Measurements from ENCODE around the gene KLHL3. TPM values are rescaled to one million over a fixed set of nuclear protein-coding genes. Genes with fewer than 3 reads are reported as not detected.

The KLHL3 gene
- total and polyA plus RNA-seq, 2 donors (not counting 3 experiments of a cell fraction or from before 2014, with no cell fraction given): 8.8 to 13.6 TPM

DNA sequence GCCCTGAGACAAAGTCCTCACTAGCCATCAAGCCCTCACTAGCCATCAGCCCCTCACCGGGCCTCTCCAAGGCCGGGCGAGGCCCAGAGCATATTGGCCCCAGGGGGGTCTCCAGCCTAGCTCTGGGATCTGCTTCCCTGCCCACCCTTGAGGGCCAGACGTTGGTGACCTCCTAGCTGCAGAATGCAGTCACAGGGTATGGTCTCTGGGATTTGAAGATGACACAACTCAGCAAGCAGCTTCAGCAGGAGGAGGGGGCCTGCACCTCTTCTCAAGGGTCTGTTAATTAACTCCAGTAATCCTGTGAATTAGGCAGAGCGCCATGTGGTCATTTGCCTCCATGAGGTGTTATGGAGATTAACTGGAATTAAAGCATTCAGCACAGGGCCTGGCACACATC lies 119.8 kb downstream of the KLHL3 start:
- intact Hi-C loops (cut with micrococcal nuclease) (no loop called here), dilution Hi-C loops (cut with MboI; ENCODE audit: extremely low pct_ligation_motif_present, low sequenced_read_pairs) (no loop called here)
- H3K27ac ChIP-seq (ENCODE audit: insufficient read depth, low read depth, low read length): no peak overlapping the region
- no peaks in the 10 kb centered on the region for H3K9me1 ChIP-seq (replicated peaks; ENCODE audit: control insufficient read depth, extremely low read depth, insufficient read depth, low read length)
- FAIRE-seq: no peak
- DNase-seq (ENCODE audit: low read depth, low spot score): no peak
- H2AFZ ChIP-seq (ENCODE audit: low read depth, low read length): no peak overlapping the region
- no peaks in the 10 kb centered on the region for H3K9me3 ChIP-seq (replicated peaks; ENCODE audit: control insufficient read depth, insufficient read depth, low read length)
- no peak for TF ChIP-seq MYC (IDR thresholded peaks at IDR 0.05; ENCODE audit: low read depth, low read length)
- TF ChIP-seq POLR2A (IDR thresholded peaks at IDR 0.05; ENCODE audit: low read depth, low read length): no peak
- TF ChIP-seq, protein P1, sequence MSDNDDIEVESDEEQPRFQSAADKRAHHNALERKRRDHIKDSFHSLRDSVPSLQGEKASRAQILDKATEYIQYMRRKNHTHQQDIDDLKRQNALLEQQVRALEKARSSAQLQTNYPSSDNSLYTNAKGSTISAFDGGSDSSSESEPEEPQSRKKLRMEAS (IDR thresholded peaks at IDR 0.05; ENCODE audit: insufficient read depth, insufficient read length): no peak
- no peak for TF ChIP-seq EZH2 (IDR thresholded peaks at IDR 0.05; ENCODE audit: borderline replicate concordance, low read depth, low read length, severe bottlenecking)
- TF ChIP-seq FOS (IDR thresholded peaks at IDR 0.05; ENCODE audit: borderline replicate concordance, insufficient read depth, low read length): no peak
- TF ChIP-seq GATA2 (IDR thresholded peaks at IDR 0.05; ENCODE audit: insufficient read depth, insufficient read length, low read depth, low read length): no peak
- TF ChIP-seq, protein P2, sequence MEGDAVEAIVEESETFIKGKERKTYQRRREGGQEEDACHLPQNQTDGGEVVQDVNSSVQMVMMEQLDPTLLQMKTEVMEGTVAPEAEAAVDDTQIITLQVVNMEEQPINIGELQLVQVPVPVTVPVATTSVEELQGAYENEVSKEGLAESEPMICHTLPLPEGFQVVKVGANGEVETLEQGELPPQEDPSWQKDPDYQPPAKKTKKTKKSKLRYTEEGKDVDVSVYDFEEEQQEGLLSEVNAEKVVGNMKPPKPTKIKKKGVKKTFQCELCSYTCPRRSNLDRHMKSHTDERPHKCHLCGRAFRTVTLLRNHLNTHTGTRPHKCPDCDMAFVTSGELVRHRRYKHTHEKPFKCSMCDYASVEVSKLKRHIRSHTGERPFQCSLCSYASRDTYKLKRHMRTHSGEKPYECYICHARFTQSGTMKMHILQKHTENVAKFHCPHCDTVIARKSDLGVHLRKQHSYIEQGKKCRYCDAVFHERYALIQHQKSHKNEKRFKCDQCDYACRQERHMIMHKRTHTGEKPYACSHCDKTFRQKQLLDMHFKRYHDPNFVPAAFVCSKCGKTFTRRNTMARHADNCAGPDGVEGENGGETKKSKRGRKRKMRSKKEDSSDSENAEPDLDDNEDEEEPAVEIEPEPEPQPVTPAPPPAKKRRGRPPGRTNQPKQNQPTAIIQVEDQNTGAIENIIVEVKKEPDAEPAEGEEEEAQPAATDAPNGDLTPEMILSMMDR (IDR thresholded peaks at IDR 0.05; ENCODE audit: extremely low read depth in 1 of 2, insufficient read depth in 1 of 2, low read depth in 1 of 2, low read length in 2 of 2): no peak
- TF ChIP-seq POLR2AphosphoS5 (IDR thresholded peaks at IDR 0.05; ENCODE audit: insufficient read depth, low read depth, low read length): no peak
- no peak for TF ChIP-seq JUN (IDR thresholded peaks at IDR 0.05; ENCODE audit: borderline replicate concordance, insufficient read depth, insufficient read length, low read depth)
- no peak overlapping the region for H3K9ac ChIP-seq (replicated peaks; ENCODE audit: extremely low read depth, insufficient read depth, low read length)
- no peaks in the 10 kb centered on the region for H3K79me2 ChIP-seq (ENCODE audit: control insufficient read depth, insufficient read depth, low read length)
- no peaks in the 10 kb centered on the region for H3K27me3 ChIP-seq (ENCODE audit: control insufficient read depth in 2 of 2, insufficient read depth in 2 of 2, low read length in 2 of 2)
- ChIA-PET POLR2A (no interaction called here), CTCF (interaction anchor here (1.4 to 1.6 kb wide), 2 partner anchors 14 to 296 kb away, joined by 4 to 6 read pairs; no protein-coding TSS in a partner anchor)
- H4K20me1 ChIP-seq (replicated peaks; ENCODE audit: control insufficient read depth, extremely low read depth, insufficient read depth, low read length): no peaks in the 10 kb centered on the region
- H3K4me3 ChIP-seq (replicated peaks in 1 of 3; ENCODE audit: insufficient read depth in 1 of 3, low read depth in 1 of 3, low read length in 3 of 3): no peak overlapping the region
- peaks cover 0 to 6% of the 10 kb centered on the region in 2 experiments for H3K36me3 ChIP-seq (ENCODE audit: control insufficient read depth in 2 of 2, extremely low read depth in 1 of 2, insufficient read depth in 2 of 2, low read length in 2 of 2)
- no TSS peak for BruUV-seq (replicated peaks)
- no peaks in the 10 kb centered on the region for H3K4me1 ChIP-seq (ENCODE audit: control insufficient read depth, extremely low read depth, insufficient read depth, low read length)
- no peak overlapping the region for H3K4me2 ChIP-seq (ENCODE audit: insufficient read depth, low read length)

All from endothelial cell of umbilical vein (primary cell).